ENCODE data around the gene EIF3I.

DNA sequence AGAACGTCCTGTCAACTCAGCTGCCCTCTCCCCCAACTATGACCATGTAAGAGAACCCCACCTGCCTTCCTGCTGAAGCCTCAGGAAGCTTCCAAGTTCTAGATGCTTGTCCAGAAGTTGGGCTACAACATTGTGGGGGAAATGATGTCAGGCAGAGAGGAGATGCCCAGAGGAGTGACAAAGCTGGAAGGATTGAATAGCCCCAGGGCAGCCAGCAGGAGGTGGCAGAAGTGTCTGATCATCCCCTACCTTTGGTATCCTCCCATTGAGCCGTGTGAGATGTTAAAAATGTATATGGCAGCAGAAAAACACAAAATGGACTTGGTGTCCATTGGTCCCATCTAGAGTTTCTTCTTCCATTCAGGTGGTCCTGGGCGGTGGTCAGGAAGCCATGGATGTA is 6.6 kb downstream of the EIF3I start:
- TF ChIP-seq POLR2AphosphoS5 (IDR thresholded peaks at IDR 0.05) (no peak), EP300 (IDR thresholded peaks at IDR 0.05) (no peak), POLR2A (IDR thresholded peaks at IDR 0.05) (no peak)
- TF ChIP-seq, protein P1, sequence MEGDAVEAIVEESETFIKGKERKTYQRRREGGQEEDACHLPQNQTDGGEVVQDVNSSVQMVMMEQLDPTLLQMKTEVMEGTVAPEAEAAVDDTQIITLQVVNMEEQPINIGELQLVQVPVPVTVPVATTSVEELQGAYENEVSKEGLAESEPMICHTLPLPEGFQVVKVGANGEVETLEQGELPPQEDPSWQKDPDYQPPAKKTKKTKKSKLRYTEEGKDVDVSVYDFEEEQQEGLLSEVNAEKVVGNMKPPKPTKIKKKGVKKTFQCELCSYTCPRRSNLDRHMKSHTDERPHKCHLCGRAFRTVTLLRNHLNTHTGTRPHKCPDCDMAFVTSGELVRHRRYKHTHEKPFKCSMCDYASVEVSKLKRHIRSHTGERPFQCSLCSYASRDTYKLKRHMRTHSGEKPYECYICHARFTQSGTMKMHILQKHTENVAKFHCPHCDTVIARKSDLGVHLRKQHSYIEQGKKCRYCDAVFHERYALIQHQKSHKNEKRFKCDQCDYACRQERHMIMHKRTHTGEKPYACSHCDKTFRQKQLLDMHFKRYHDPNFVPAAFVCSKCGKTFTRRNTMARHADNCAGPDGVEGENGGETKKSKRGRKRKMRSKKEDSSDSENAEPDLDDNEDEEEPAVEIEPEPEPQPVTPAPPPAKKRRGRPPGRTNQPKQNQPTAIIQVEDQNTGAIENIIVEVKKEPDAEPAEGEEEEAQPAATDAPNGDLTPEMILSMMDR (IDR thresholded peaks at IDR 0.05): no peak
